Measurements from ENCODE around the gene CREB3.

Gene CREB3

GRCh38 chr9:35749515-35750255 is 17.2 kb downstream of the CREB3 start:
- no peak for DNase-seq (ENCODE audit: low spot score)

- DNase-seq (ENCODE audit: low spot score), result no peak
Measured at GRCh38 chr9:35750256-35750531, 17.7 kb downstream of the CREB3 start.

DNA sequence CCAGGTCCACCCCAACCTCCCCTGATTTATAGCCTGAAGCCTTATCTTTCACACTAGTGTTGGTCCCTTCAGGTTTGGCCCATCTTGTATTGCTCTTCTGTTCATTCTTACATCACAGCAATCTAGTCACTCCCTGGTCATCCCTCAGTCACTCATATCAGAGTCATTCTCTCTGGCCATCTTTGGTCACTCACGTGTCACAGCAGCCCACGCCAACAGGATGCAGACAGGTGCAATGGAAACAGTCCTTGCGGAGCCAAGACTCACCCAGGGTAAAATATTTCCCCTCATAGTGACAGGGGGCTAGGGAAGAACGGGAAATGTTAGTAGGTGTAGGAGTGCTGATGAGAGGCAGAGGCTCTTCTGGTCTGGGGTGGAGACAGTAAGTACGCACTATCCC is 21.0 kb downstream of the CREB3 start:
- DNase-seq (ENCODE audit: low spot score), result no peak

GRCh38 chr9:35754264-35754663 is 21.8 kb downstream of the CREB3 start, which contains the start of gene MSMP:
TSS of gene MSMP (minus strand) at chr9:35754276. CDS start at chr9:35754129, 147 bp downstream.
- no peak for DNase-seq (ENCODE audit: low spot score)

- no peak for DNase-seq (ENCODE audit: low spot score)
Measured at GRCh38 chr9:35755071-35755470, 22.6 kb downstream of the CREB3 start.

DNA sequence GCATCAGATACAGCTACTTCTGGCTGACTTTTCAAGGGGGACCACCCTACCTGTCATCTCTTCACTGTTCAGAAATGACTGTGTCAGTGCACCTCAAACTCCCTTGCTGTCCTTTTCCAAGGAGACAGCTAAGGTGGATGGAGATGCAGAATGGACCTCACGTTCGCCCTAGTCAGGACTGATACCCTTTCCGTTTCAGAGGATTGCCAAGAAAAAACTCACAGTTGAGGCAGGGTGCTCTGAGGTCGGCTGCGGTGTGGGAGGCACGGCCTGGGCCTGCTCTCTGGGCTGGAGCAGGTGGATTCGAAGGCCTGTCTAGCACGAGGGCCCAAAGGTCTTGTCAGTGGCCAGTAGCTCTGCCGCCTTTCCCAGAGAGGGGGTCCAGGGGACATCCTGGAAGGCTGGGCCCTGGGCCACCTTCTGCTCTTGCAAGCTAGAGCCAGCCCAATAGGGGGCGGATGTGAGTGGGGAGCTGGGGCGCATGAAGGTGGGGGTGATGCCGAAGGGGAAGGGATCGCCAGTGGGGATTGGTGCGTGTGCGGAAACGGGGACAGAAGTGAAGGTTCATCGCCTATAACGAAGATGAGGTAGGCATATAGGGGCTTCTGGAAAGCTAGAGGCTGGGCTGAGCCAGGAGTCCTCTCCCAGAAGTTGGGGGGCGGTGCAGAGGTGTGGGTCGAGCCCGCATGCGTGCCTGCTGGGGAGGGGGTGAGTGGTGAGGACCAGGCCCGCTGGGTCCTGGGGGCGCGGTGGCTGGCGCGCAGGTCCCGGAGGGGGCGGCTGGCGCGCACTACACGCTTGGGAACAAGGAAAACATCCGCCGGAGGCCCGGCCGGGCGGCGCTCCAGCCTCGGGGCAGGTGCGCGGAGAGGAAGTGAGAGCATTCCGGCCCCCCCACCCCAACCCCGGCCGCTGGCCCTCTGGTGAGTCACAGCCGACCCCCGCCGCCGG is 24.1 kb downstream of the CREB3 start:
- peak; percentile 45 for DNase-seq (ENCODE audit: low spot score)

DNA sequence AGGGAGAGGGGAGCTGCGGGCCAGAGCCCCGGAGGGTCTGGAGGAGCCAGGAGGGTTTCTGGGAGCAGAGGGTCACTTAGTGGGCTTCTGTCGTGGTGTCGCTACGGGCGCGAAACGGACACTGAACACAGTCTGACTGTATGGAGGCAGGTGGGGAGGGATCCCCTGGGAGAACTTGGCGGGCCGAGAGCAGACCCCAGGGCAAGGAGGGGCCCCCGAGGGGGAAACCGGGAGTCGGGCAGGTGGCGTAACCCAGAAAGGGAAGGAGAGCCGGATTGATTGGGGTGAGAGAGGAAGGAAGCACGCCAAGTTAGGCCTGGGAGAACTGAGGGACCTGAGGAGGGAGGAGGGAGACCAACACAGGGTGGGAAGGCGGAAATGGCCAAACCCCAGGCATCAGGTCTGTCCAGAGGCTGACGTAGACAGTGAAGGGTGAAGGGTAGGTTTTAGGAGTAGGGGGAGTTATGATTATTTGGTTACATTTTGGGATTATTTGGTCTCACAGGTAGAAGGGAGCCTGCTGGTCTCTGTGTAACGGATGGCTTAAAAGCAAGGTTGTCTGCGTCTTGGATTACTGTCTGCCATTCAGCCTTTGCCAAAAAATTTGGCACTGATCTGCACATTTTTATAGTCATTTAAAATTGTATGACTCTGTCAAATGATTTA is 24.9 kb downstream of the CREB3 start:
- no peak for DNase-seq (ENCODE audit: low spot score)

- DNase-seq (ENCODE audit: low spot score), result no peak
Measured at GRCh38 chr9:35757892-35758275, 25.4 kb downstream of the CREB3 start.

GRCh38 chr9:35758475-35759050 is 26.1 kb downstream of the CREB3 start:
- no peak for DNase-seq (ENCODE audit: low spot score)

DNA sequence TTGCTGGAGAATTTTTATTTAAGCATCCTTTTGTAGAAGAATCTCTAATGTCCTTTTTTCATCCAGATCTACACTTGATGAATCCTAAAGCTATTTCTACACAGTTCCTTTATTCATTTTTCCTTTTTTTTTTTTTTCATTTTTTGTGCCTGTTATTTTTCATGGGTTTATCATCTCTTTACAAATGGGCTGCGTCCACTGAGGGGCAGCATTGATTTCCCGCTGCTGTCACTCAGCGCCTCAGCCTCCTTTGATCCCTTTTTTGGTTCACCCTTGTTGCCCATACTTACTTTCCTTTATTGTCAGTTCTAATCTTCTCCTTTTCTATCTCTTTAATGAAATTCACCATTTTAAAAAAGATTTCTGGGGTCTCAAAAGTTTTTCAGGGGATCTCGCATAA is 27.3 kb downstream of the CREB3 start:
- DNase-seq (ENCODE audit: low spot score), result no peak

GRCh38 chr9:35760651-35761050 is 28.2 kb downstream of the CREB3 start:
- DNase-seq (ENCODE audit: low spot score), result no peak

DNA sequence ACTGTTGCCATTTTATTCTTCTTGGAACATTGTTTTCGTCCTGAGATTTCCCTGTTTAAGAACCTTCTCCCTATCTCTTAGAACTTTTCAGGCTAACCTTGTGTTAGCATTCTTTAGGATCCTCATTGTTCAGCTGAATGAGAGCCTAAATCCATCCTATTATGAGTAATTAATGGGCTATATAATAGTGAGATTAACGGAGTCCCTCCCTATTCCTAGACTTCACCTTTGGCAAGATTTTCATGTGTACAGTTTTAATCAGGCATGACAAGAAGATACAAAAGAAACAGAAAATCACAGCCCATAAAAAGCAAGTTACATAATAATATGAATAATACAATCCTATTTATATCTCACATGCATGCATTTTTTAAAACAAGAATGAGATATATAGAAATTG is 30.7 kb downstream of the CREB3 start:
- DNase-seq (ENCODE audit: low spot score), result no peak

DNA sequence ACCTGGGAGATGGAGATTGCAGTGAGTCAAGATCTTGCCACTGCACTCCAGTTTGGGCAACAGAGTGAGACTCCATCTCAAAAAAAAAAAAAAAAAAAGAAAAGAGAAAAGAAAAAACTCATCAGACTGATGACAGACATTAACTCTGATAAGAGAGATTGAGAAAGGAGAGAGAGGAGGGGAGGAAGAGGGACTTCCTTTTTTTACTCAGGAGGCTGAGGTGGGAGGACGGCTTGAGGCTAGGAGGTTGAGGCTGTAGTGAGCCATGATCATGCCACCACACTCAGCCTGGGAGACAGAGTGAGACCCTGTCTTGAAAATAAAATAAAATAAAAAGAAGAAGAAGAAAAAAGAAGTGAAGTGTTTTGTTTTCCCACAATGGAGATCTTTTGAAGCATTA is 31.3 kb downstream of the CREB3 start:
- no peak for DNase-seq (ENCODE audit: low spot score)

GRCh38 chr9:35766997-35767396 is 34.5 kb downstream of the CREB3 start:
- no peak for DNase-seq (ENCODE audit: low spot score)

DNA sequence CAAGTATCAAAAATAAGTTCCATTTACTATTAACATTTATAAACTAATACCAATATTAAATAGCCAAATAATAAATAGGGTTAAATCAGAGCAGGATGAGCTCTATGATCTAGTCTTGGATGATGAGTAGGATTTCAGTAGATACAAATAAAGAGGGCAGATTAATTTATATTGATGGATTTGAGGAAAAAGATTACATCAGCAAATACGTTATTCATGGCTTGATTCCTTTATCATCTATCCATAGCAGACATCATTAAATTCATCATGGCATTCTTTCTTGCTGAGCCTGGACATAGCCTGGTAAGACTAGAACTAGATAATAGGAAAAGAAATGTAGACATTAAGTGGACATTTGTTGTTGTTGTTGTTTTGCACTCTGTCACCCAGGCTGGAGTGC is 35.0 kb downstream of the CREB3 start:
- DNase-seq (ENCODE audit: low spot score), result no peak

DNA sequence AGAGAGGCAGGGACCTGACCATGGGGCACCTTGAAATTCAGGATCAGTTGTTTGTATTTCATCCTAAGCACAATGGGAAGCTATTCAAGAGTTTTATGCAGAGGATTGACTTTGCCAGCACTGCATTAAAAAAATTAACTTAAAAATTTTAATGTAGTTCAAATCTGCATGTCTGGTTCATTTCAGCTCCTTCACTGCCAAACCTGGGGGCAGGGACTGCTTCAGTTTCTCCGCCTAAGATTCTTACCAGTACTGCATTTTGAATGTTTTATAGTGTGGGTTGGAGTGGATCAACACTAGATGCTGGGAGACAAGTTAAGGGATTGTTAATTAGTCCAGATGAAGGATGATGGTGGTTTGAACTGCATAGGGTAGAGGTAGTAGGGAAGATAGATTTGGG is 37.3 kb downstream of the CREB3 start:
- no peak for DNase-seq (ENCODE audit: low spot score)

GRCh38 chr9:35771075-35771433 is 38.6 kb downstream of the CREB3 start:
- no peak for DNase-seq (ENCODE audit: low spot score)

DNA sequence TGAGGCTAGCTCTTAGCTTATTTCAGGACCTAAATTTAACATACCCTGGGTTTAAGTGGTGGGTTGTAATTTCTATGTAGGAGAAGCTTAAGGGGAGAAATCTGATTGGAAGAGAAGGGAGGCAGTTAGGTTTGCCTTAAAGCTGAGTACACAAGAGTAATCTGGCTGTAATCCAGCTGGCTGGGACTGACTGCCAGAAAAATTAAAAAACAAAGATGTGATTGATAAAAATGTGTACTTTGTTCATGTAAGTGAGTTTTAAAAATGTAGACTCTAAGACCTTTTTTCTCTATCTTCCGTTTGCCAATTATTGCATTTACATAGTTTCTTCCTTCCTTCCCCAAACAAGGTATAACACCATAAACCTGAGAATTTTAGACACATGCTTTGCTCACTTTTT is 39.1 kb downstream of the CREB3 start:
- DNase-seq (ENCODE audit: low spot score), result no peak

- no peak for DNase-seq (ENCODE audit: low spot score)
Measured at GRCh38 chr9:35771943-35772342, 39.5 kb downstream of the CREB3 start.

- DNase-seq (ENCODE audit: low spot score), result peak; percentile 47
Measured at GRCh38 chr9:35774907-35775635, 42.6 kb downstream of the CREB3 start.

- no peak for DNase-seq (ENCODE audit: low spot score)
Measured at GRCh38 chr9:35776018-35776417, 43.6 kb downstream of the CREB3 start.

GRCh38 chr9:35778496-35778895 is 46.0 kb downstream of the CREB3 start:
- no peak for DNase-seq (ENCODE audit: low spot score)

Measured in globus pallidus (tissue), 1 donor.